ENCODE measurements around the gene GPC3.

- TF ChIP-seq CTCF (IDR thresholded peaks at IDR 0.05) (peak in 1 of 7 experiments; percentile 2), POLR2A (IDR thresholded peaks at IDR 0.05) (no peak)
Measured at GRCh38 chrX:133745349-133745748, 240.0 kb downstream of the GPC3 start.
